A549 (cell line): ENCODE data around the gene ASH1L.

ENCODE experiments used
- CEBPB ChIP-seq, 2 experiments: fragments of >200 bp in 1 of 2; sonication (Bioruptor Twin) in 1 of 2; formaldehyde crosslinking in 1 of 2; IDR thresholded peaks; 2 replicates each; pipeline ENCODE4 v1.6.1; 2012 to 2016
- EHF ChIP-seq: fragments of 250-450 bp; sonication (Bioruptor Pico); IDR thresholded peaks from 2 replicates; pipeline ENCODE4 v1.5.0; 2020; ENCODE audit warnings: mild to moderate bottlenecking
- EP300 ChIP-seq, 2 experiments: fragments of >200 bp; sonication (Bioruptor Twin); formaldehyde crosslinking; IDR thresholded peaks; 2 replicates in 1 of 2; 3 replicates in 1 of 2; pipeline ENCODE4 v1.6.1; 2016 to 2017
- MAFK ChIP-seq: fragments of 450-650 bp; IDR thresholded peaks from 2 replicates; pipeline ENCODE4 v1.6.1; 2014; ENCODE audit not compliant: partially characterized antibody
- MAZ ChIP-seq: fragments of 150-350 bp; IDR thresholded peaks from 2 replicates; pipeline ENCODE4 v1.6.1; 2014; ENCODE audit warnings: antibody characterized with exemption, low read depth, low read length, borderline replicate concordance
- MYC ChIP-seq: IDR thresholded peaks from 2 replicates; pipeline ENCODE4 v1.6.1; 2012; ENCODE audit warnings: mild to moderate bottlenecking, inconsistent platforms, low read length, improper control_type of control experiment, borderline replicate concordance
- NFE2L2 ChIP-seq: fragments of 150-350 bp; conservative IDR thresholded peaks from 2 replicates; pipeline ENCODE4 v1.6.1; 2014; ENCODE audit warnings: low read length
- PHF8 ChIP-seq: fragments of 200-600 bp; sonication (generic); IDR thresholded peaks from 2 replicates; pipeline ENCODE4 v1.6.1; 2016; ENCODE audit warnings: low read depth, mild to moderate bottlenecking, antibody characterized with exemption, moderate library complexity, borderline replicate concordance
- POLR2A ChIP-seq: IDR thresholded peaks from 2 replicates; pipeline ENCODE4 v1.6.1; 2012; ENCODE audit warnings: mild to moderate bottlenecking, low read length
- RFX5 ChIP-seq: fragments of 450-650 bp; IDR thresholded peaks from 2 replicates; pipeline ENCODE4 v1.7.1; 2014; ENCODE audit warnings: antibody characterized with exemption, mild to moderate bottlenecking, moderate library complexity
- RNF2 ChIP-seq: fragments of 200-600 bp; sonication (generic); IDR thresholded peaks from 2 replicates; pipeline ENCODE4 v1.6.1; 2016; ENCODE audit warnings: low read depth, mild to moderate bottlenecking, antibody characterized with exemption, moderate library complexity, borderline replicate concordance
- USF2 ChIP-seq: fragments of 450-650 bp; IDR thresholded peaks from 2 replicates; pipeline ENCODE4 v1.6.1; 2014; ENCODE audit warnings: antibody characterized with exemption
- ZSCAN20 ChIP-seq: fragments of 250-450 bp; sonication (Bioruptor Pico); IDR thresholded peaks from 2 replicates; pipeline ENCODE4 v1.8.0; 2022; ENCODE audit warnings: mild to moderate bottlenecking, moderate library complexity
- TF ChIP-seq, protein P1 (sequence below): fragments of >200 bp; sonication (Bioruptor Twin); formaldehyde crosslinking; IDR thresholded peaks from 3 replicates; pipeline ENCODE4 v1.5.1; 2016

- no peak for TF ChIP-seq USF2
- TF ChIP-seq, protein P1, sequence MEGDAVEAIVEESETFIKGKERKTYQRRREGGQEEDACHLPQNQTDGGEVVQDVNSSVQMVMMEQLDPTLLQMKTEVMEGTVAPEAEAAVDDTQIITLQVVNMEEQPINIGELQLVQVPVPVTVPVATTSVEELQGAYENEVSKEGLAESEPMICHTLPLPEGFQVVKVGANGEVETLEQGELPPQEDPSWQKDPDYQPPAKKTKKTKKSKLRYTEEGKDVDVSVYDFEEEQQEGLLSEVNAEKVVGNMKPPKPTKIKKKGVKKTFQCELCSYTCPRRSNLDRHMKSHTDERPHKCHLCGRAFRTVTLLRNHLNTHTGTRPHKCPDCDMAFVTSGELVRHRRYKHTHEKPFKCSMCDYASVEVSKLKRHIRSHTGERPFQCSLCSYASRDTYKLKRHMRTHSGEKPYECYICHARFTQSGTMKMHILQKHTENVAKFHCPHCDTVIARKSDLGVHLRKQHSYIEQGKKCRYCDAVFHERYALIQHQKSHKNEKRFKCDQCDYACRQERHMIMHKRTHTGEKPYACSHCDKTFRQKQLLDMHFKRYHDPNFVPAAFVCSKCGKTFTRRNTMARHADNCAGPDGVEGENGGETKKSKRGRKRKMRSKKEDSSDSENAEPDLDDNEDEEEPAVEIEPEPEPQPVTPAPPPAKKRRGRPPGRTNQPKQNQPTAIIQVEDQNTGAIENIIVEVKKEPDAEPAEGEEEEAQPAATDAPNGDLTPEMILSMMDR, result no peak
- no peak for TF ChIP-seq NFE2L2
- TF ChIP-seq RFX5, result no peak
- TF ChIP-seq MAFK, result peak; percentile 69
- TF ChIP-seq POLR2A, result no peak
- TF ChIP-seq RNF2, result no peak
- TF ChIP-seq MYC, result no peak
- no peak for TF ChIP-seq PHF8
- TF ChIP-seq EP300 (IDR thresholded peaks at IDR 0.05), result no peak
- no peak for TF ChIP-seq EHF (CRISPR knock-in tag)
- no peak for TF ChIP-seq ZSCAN20 (CRISPR knock-in tag)
- no peak for TF ChIP-seq MAZ
- TF ChIP-seq CEBPB (IDR thresholded peaks at IDR 0.05), result no peak
Measured at GRCh38 chr1:155555915-155556314, 6.7 kb downstream of the ASH1L start.
